Measurements from ENCODE around the gene PDCD2L. TPM values are rescaled to one million over a fixed set of nuclear protein-coding genes. Genes with fewer than 3 reads are reported as not detected.

Gene PDCD2L
- total and polyA plus RNA-seq, 10 of the 15 experiments (the other 5 are each of a cell fraction or from before 2014, with no cell fraction given) = 7.2 to 41.3 (median 26.9) TPM

- TF ChIP-seq REST (IDR thresholded peaks at IDR 0.05; ENCODE audit: low read depth, low read length) (no peak), SMARCA5 (IDR thresholded peaks at IDR 0.05) (no peak), SKIL (IDR thresholded peaks at IDR 0.05; ENCODE audit: low read depth, poor library complexity, severe bottlenecking) (no peak), YY1 (IDR thresholded peaks at IDR 0.05; ENCODE audit: low read depth, low read length) (no peak), CUX1 (IDR thresholded peaks at IDR 0.05; ENCODE audit: insufficient replicate concordance, low read depth, low read length) (no peak), CREB1 (IDR thresholded peaks at IDR 0.05; ENCODE audit: low read depth) (no peak)
These were observed 11.9 kb downstream of the PDCD2L start (continued) for GRCh38 chr19:34416021-34416545.
